GM19099 (cell line): ENCODE data around the gene FHIT.

Source experiments
- POLR2A ChIP-seq: IDR thresholded peaks from 3 replicates; pipeline ENCODE4 v1.6.1; 2011; ENCODE audit warnings: low read depth; ENCODE audit not compliant: insufficient read length; ENCODE audit errors: extremely low read depth

The FHIT gene

GRCh38 chr3:60631509-60631908, 619.7 kb downstream of the FHIT start:
- no peak for TF ChIP-seq POLR2A

- no peak for TF ChIP-seq POLR2A
These were observed 620.3 kb downstream of the FHIT start for GRCh38 chr3:60630953-60631352.

- no peak for TF ChIP-seq POLR2A
These were observed 621.4 kb downstream of the FHIT start for GRCh38 chr3:60629816-60630215.

GRCh38 chr3:60622349-60622748, 628.9 kb downstream of the FHIT start:
- no peak for TF ChIP-seq POLR2A

GRCh38 chr3:60617188-60617587, 634.1 kb downstream of the FHIT start:
- TF ChIP-seq POLR2A = no peak

GRCh38 chr3:60613769-60614303, 637.4 kb downstream of the FHIT start:
- no peak for TF ChIP-seq POLR2A

GRCh38 chr3:60610441-60611112, 640.7 kb downstream of the FHIT start:
- TF ChIP-seq POLR2A = no peak

GRCh38 chr3:60609446-60609845, 641.8 kb downstream of the FHIT start:
- TF ChIP-seq POLR2A = no peak

- TF ChIP-seq POLR2A = no peak
These were observed 647.4 kb downstream of the FHIT start for GRCh38 chr3:60603860-60604259.

GRCh38 chr3:60600848-60601247, 650.4 kb downstream of the FHIT start:
- no peak for TF ChIP-seq POLR2A

GRCh38 chr3:60599586-60599985, 651.7 kb downstream of the FHIT start:
- no peak for TF ChIP-seq POLR2A

GRCh38 chr3:60598671-60599070, 652.6 kb downstream of the FHIT start:
- TF ChIP-seq POLR2A = no peak

GRCh38 chr3:60594025-60594424, 657.2 kb downstream of the FHIT start:
- TF ChIP-seq POLR2A = no peak

- TF ChIP-seq POLR2A = no peak
These were observed 660.0 kb downstream of the FHIT start for GRCh38 chr3:60591267-60591666.

- no peak for TF ChIP-seq POLR2A
These were observed 662.4 kb downstream of the FHIT start for GRCh38 chr3:60588806-60589205.

- no peak for TF ChIP-seq POLR2A
These were observed 665.3 kb downstream of the FHIT start for GRCh38 chr3:60585918-60586317.

GRCh38 chr3:60584250-60584649, 667.0 kb downstream of the FHIT start:
- TF ChIP-seq POLR2A = no peak
